Natural killer cell (primary cell): Measurements from ENCODE around the gene DAPK3. TPM values are rescaled to one million over a fixed set of nuclear protein-coding genes. Genes with fewer than 3 reads are reported as not detected.
"Not testable (repeated sequence)": the region's sequence is repeated elsewhere in the genome, so short reads cannot be mapped to it uniquely, and the experiment has no call there.

ENCODE experiments used
- ATAC-seq, 3 donors: fragments of 150-1000 bp in 2 of 3; fragments of 200-7000 bp in 1 of 3; cut with Tn5 transposase; 1 replicate in 1 of 3; 2 replicates in 2 of 3; pipeline ENCODE4 v1.10.0; 2021; ENCODE audit warnings: mild to moderate bottlenecking in 2 of 3, moderate library complexity in 2 of 3
- DNase-seq, 2 donors: peaks; one replicate each; pipeline versions ENCODE4 v3.0.0 to v3.0.0-alpha.2; 2013 to 2021; ENCODE audit warnings: mixed read lengths in 1 of 2
- H3K27ac ChIP-seq: one replicate; pipeline ENCODE4 v1.5.1; 2013; ENCODE audit warnings: mild to moderate bottlenecking, low read length
- H3K27me3 ChIP-seq: one replicate; pipeline ENCODE4 v1.6.1; 2013; ENCODE audit warnings: low read length; ENCODE audit not compliant: control insufficient read depth, insufficient read depth
- H3K36me3 ChIP-seq: one replicate; pipeline ENCODE4 v1.6.1; 2013; ENCODE audit warnings: low read length; ENCODE audit not compliant: control insufficient read depth, insufficient read depth
- H3K4me1 ChIP-seq: one replicate; pipeline ENCODE4 v1.6.1; 2013; ENCODE audit warnings: low read length; ENCODE audit not compliant: control insufficient read depth, insufficient read depth
- H3K4me3 ChIP-seq: one replicate; pipeline ENCODE4 v1.5.1; 2013; ENCODE audit warnings: low read length
- H3K9me3 ChIP-seq: one replicate; pipeline ENCODE4 v1.6.1; 2013; ENCODE audit warnings: low read length; ENCODE audit not compliant: control insufficient read depth, insufficient read depth
- H3K27ac Mint-ChIP-seq, 2 donors: one replicate each; pipeline ENCODE4 v1.8.0; 2022; ENCODE audit warnings: mild to moderate bottlenecking in 2 of 2, mixed read lengths in 2 of 2, moderate library complexity in 1 of 2
- H3K27me3 Mint-ChIP-seq, 2 donors: one replicate each; pipeline ENCODE4 v1.8.0; 2022; ENCODE audit warnings: low read depth in 2 of 2, mixed read lengths in 2 of 2
- H3K36me3 Mint-ChIP-seq: one replicate; pipeline ENCODE4 v1.8.0; 2022; ENCODE audit warnings: mixed read lengths
- H3K4me1 Mint-ChIP-seq, 2 donors: one replicate each; pipeline ENCODE4 v1.8.0; 2022; ENCODE audit warnings: mixed read lengths in 2 of 2
- H3K4me3 Mint-ChIP-seq: one replicate; pipeline ENCODE4 v1.8.0; 2022; ENCODE audit warnings: mild to moderate bottlenecking, moderate library complexity, mixed read lengths
- H3K9me3 Mint-ChIP-seq, 2 donors: one replicate each; pipeline ENCODE4 v1.8.0; 2022; ENCODE audit warnings: mixed read lengths in 2 of 2
- WGBS: methylation state at CpG from one replicate; pipeline ENCODE4 v1.1.7; 2013; ENCODE audit warnings: missing lambda C conversion rate; ENCODE audit not compliant: insufficient coverage; 5-methylcytosine and 5-hydroxymethylcytosine counted together
- intact Hi-C: fragments of 100-400 bp; cut with micrococcal nuclease; formaldehyde crosslinking; loops from one replicate; pipeline ENCODE4 v1.14.2; 2022
- total RNA-seq, 4 donors: library from RNA; stranded (reverse); fragments of 120-200 nt in 1 of 4; gene quantifications; one replicate each; pipeline versions ENCODE4 v1.2.3 to v1.2.4, GENCODE V29; 2013 to 2022
- TF ChIP-seq, protein P1 (sequence below): fragments of 200-600 bp; IDR thresholded peaks from one replicate; pipeline ENCODE4 v1.8.0; 2022; ENCODE audit warnings: antibody characterized with exemption

Gene DAPK3
- total RNA-seq, 3 donors from 2014 or later (not counting 1 experiment from before 2014, with no cell fraction given): 54.3 to 66.4 (median 58.1) TPM

DNA sequence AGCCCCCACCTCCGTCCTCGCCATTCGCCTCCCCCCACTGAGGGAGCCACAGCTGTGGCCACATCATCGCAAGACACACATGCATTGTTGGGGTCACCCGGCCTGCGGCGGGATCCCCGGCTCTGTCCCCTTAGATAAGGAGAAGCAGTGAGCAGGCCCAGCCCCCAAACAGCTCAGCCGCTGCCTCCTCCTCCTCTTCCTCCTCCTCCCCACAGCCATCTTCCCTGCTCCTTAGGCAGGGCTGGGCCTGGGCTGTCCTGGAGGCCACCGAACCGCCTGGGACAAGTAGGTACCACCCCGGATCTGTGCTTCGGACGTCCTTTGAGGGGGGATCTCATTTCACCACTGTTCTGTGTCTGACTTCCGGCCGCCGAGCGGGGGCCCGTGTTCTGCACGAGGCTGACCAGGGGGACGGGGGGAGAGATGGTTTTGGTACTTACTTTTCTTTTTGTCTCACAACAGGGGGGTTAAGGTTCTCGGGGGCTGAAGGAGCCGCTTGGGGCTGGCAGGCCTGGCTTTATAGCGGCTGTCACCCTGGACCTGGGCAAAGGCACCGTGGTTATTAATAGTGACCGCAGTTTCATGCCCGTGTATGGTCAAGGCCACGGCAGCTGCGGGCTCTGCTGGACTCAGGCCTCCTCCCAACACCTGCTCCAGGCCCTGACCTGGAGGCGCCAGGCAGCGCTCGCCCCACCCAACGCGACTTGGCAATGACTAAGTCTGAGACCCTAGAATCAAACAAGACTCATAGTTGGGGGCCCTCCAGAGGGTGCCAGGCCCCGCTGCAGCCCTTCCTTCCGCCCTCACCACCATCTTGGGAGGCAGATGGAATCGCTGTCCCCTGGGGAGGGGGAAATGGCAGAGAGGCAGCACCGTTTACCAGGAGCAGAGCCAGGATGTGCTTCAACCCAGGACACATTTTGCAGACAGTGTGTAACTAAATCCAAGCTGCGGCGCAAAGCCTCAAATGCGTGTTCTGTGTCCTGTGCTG lies 19.7 kb downstream of the DAPK3 start:
- Histone ChIP-seq H3K9me3 (no peaks in the 10 kb centered on the region), H3K36me3 (peaks cover 2% of the 10 kb centered on the region), H3K4me3 (peak overlapping the region; percentile 33), H3K27me3 (no peaks in the 10 kb centered on the region), H3K27ac (peak overlapping the region; percentile 63), H3K4me1 (peaks cover 27% of the 10 kb centered on the region)
- H3K4me3 Mint-ChIP-seq: peak overlapping the region; percentile 82
- WGBS: 23% methylated on average over 40 of the region's 41 CpGs
- no peaks in the 10 kb centered on the region for H3K9me3 Mint-ChIP-seq
- peak overlapping the region; percentile 81 to 88 for H3K27ac Mint-ChIP-seq
- ATAC-seq: peak; percentile 63 to 70 (median 68)
- DNase-seq: no peak
- TF ChIP-seq, protein P1, sequence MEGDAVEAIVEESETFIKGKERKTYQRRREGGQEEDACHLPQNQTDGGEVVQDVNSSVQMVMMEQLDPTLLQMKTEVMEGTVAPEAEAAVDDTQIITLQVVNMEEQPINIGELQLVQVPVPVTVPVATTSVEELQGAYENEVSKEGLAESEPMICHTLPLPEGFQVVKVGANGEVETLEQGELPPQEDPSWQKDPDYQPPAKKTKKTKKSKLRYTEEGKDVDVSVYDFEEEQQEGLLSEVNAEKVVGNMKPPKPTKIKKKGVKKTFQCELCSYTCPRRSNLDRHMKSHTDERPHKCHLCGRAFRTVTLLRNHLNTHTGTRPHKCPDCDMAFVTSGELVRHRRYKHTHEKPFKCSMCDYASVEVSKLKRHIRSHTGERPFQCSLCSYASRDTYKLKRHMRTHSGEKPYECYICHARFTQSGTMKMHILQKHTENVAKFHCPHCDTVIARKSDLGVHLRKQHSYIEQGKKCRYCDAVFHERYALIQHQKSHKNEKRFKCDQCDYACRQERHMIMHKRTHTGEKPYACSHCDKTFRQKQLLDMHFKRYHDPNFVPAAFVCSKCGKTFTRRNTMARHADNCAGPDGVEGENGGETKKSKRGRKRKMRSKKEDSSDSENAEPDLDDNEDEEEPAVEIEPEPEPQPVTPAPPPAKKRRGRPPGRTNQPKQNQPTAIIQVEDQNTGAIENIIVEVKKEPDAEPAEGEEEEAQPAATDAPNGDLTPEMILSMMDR: no peak
- H3K4me1 Mint-ChIP-seq: peaks cover 13 to 15% of the 10 kb centered on the region in 2 donors
- H3K36me3 Mint-ChIP-seq: no peaks in the 10 kb centered on the region
- intact Hi-C loops: loop anchor here (10.0 kb wide), 1 partner anchor 1654 kb away; no protein-coding TSS in a partner anchor
- no peaks in the 10 kb centered on the region for H3K27me3 Mint-ChIP-seq

DNA sequence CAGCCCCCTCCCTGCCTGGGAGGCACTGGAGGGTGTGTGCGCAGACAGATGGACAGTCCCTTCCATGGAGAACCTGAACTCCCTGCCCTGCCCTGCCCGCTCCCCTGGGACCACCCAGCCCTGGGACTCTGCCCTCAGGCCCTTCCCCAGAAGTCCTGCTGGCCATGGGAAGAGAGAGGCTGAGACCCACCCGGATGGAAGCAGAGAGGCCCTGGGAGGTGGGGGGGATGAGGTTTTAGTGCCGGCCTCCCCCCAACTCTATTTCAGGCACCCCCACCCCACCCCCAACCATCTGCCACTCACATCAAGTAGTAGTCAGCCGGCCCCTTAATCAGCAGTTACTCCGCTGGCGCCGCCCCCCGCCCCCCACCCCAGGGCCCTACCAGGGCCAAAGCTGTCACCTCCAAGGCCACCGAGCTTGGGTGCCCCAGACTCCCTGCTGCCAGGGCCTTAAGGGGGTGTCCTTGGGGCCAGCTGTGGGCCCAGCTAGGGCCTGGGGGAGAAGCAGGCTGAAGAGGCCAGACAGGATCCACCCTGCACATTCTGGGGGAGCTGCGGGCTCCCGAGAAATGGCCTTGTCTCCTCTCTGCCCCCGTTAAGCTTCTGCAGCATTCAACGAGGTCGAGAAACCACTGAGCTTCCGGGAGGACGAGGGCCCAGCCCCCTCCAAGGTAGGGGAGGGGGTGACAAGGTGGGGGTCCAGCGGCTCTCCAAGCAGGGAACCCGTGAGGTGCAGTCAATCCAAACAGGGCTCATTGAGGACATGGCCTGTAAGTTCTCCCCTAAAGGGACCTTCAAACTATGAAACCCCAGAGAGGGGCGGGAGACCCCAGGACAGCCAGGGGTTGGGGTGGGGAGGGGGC lies 20.7 kb downstream of the DAPK3 start:
- DNase-seq: no peak
- peak; percentile 32 to 45 (median 40) for ATAC-seq
- peak overlapping the region; percentile 33 for H3K4me3 ChIP-seq

DNA sequence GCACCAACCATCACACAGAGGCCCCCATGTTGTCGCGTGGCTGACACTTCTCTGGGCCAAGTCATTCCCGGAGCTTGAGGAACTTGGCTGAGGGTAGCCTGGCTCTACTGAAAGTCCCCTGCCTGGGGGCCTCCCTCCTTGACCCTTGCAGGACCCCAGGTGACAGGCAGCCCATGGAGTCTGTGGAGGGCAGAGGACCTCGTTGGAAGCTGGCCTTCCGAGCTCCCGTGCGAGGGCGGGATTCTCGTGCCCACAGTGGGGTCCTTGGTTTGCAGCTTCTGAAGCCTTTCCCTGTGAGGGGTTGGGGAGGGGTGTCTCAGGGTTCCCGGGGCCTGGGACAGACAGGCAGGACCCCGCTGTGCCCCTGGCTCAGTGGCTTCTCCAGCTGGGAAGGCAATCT lies 21.6 kb downstream of the DAPK3 start:
- Histone ChIP-seq H3K4me3 (no peak overlapping the region), H3K9me3 (no peaks in the 10 kb centered on the region), H3K4me1 (peaks cover 28% of the 10 kb centered on the region), H3K36me3 (no peaks in the 10 kb centered on the region), H3K27ac (peak overlapping the region; percentile 15), H3K27me3 (no peaks in the 10 kb centered on the region)
- 92% methylated on average over 11 of the region's 11 CpGs for WGBS
- peak overlapping the region in 1 of 2 donors; percentile 88 for H3K27ac Mint-ChIP-seq
- TF ChIP-seq, protein P1: no peak
- intact Hi-C loops: no loop called here
- peak overlapping the region; percentile 28 for H3K4me3 Mint-ChIP-seq
- ATAC-seq: no peak
- no peak for DNase-seq
- no peaks in the 10 kb centered on the region for H3K36me3 Mint-ChIP-seq
- no peaks in the 10 kb centered on the region for H3K27me3 Mint-ChIP-seq
- no peaks in the 10 kb centered on the region for H3K9me3 Mint-ChIP-seq
- H3K4me1 Mint-ChIP-seq: peaks cover 14 to 15% of the 10 kb centered on the region in 2 donors

More for the DNA sequence above, 20.7 kb downstream of the DAPK3 start:
- peak overlapping the region; percentile 63 for H3K27ac ChIP-seq
- TF ChIP-seq, protein P1: no peak
- H3K4me1 ChIP-seq: peaks cover 27% of the 10 kb centered on the region
- H3K27ac Mint-ChIP-seq: peak overlapping the region; percentile 81 to 88
- H3K4me3 Mint-ChIP-seq: peak overlapping the region; percentile 82
- H3K27me3 Mint-ChIP-seq: no peaks in the 10 kb centered on the region
- no peaks in the 10 kb centered on the region for H3K9me3 ChIP-seq
- H3K27me3 ChIP-seq: no peaks in the 10 kb centered on the region
- 25% methylated on average over 18 of the region's 20 CpGs for WGBS
- no peaks in the 10 kb centered on the region for H3K36me3 ChIP-seq
- intact Hi-C loops: loop anchor here (10.0 kb wide), 1 partner anchor 1655 kb away; no protein-coding TSS in a partner anchor
- no peaks in the 10 kb centered on the region for H3K36me3 Mint-ChIP-seq
- H3K4me1 Mint-ChIP-seq: peaks cover 13 to 15% of the 10 kb centered on the region in 2 donors
- H3K9me3 Mint-ChIP-seq: no peaks in the 10 kb centered on the region

DNA sequence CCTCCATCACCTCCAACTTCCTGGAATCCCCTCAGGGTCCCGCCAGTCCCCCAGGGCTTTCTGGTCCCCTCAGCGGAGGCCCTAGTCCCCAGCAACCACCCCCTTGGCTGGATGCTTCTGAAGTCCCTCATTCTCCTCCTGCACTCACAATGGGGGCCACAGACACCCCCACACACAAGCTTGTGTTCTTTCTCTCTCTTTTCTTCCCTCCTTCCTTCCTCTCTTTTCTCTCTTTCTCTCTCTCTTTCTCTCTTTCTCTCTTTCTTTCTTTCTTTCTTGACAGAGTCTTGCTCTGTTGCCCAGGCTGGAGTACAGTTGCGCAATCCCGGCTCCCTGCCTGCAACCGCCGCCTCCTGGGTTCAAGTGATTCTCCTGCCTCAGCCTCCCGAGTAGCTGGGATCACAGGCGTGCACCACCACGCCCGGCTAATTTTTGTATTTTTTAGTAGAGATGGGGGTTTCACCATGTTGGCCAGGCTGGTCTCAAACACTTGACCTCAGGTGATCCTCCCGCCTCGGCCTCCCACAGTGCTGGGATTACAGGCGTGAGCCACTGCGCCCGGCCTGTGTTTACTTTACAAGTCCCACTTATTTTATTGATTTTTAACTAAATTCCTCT lies 23.5 kb downstream of the DAPK3 start:
- peaks cover 30% of the 10 kb centered on the region for H3K4me1 ChIP-seq
- H3K27ac ChIP-seq, ATAC-seq, H3K27me3 Mint-ChIP-seq, H3K27ac Mint-ChIP-seq, intact Hi-C loops, DNase-seq, H3K4me3 ChIP-seq, H3K4me3 Mint-ChIP-seq, H3K27me3 ChIP-seq, H3K9me3 Mint-ChIP-seq, H3K36me3 ChIP-seq, H3K36me3 Mint-ChIP-seq, H3K9me3 ChIP-seq: not testable (repeated sequence)
- 94% methylated on average over 15 of the region's 15 CpGs for WGBS
- peaks cover 12 to 14% of the 10 kb centered on the region in 2 donors for H3K4me1 Mint-ChIP-seq
